ENCODE data around the gene HDC. TPM values are rescaled to one million over a fixed set of nuclear protein-coding genes. Genes with fewer than 3 reads are reported as not detected.
A peak's percentile ranks its signal among the peaks of the same experiment; 100 is the strongest.

Gene HDC
- polyA plus RNA-seq, 3 donors from 2014 or later: 0.21 TPM; not detected in 2

DNA sequence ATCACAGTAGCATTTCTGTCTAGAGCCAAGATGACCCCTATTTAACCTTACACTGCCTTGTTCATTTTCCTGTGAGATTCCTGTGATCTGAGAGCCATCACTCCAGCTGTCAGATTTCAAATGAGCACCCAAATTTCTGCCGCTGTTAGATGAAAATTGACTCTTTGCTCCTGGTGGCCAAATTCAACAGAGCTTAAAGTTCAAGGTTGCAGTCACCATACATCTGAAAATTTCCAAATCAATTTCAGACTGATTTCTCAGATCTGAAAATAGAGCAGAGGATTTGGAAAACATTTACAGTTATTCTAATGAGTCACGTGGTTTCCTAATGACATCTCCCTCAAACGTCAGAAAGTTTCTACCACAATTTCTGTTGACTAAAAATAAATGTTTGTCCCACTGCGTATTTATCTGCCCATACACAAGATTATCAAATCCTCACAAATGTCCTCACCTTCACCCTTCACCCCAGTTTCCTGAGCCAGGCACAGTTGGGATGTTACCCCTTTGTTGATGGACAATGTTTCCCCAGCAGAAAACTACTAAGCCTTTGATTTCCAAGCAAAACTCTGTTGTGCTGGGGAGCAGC lies 16.4 kb downstream of the HDC start:
- Mint-ChIP-seq H3K36me3 (no peaks in the 10 kb centered on the region), H3K27ac (peak overlapping the region; percentile 40 to 97 (median 92)), H3K9me3 (no peaks in the 10 kb centered on the region), H3K4me1 (peaks cover 28 to 33% of the 10 kb centered on the region in 2 donors), H3K4me3 (peak overlapping the region in 2 of 5 donors; percentile 9 to 25), H3K27me3 (ENCODE audit: low read depth in 3 of 3) (peaks cover 0 to 6% (median 4%) of the 10 kb centered on the region in 3 donors)
- DNase-seq: no peak

DNA sequence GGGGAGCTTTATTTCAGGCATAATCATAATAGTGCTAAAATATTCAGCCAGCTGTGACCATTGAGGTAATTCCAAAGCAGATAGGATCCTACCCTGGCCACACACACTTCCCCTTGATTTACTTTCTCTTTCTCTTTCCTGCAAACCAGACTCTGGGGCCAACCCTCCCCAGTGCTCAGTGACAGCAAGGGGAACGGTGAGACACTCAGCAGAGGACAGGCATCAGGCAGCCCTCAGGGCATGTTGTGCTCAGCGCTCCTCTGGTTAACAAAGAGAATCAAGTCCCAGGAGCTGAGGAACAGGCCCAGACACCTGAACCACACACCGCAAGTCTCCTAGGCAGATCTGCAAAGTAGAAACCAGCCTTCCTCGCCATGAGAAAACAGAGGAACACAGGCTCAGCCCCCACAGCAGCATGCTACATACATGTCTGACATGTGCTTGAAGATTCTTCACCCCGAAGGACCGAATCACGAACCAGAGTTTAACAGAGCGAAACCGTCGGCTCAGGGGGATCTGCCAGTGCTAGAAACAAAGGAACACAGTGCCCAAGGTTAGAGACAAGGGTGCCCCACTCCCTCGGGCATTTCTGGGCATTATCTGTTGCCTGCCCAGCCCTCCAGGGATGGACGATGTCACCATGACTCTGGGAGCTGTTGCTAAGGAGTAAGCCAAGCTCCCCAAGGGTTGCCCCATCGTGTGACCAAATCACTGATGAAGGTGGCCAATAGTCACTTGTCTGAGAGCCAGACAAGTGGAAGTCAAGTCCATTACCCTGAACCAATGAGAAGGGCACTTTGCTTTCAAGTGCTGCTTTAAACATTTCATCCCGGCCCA lies 17.5 kb downstream of the HDC start:
- Mint-ChIP-seq H3K27ac (peak overlapping the region; percentile 89 to 97 (median 93)), H3K4me3 (peak overlapping the region; percentile 62 to 88 (median 85)), H3K27me3 (ENCODE audit: low read depth in 3 of 3) (peaks cover 0 to 6% (median 4%) of the 10 kb centered on the region in 3 donors), H3K36me3 (no peaks in the 10 kb centered on the region), H3K4me1 (peaks cover 28 to 33% of the 10 kb centered on the region in 2 donors), H3K9me3 (no peaks in the 10 kb centered on the region)
- peak; percentile 68 to 71 (median 69) for DNase-seq

DNA sequence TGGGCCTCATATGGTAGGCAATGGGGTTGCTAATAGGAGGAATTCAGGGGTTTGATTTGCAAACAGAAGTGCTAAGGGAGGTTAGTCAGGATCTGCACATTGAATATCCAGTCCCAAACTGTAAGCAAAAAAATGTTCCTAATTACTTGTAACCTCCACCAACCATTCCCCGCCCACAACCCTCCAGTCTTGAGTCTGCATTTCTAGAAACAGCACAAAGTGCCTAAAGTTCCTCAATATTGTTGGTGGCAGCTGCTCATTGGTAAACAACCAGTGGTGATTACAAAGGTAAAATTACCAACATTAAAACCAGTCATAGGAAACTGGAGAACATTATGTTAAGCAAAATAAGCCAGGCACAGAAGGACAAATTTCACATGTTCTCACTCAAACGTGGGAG lies 18.9 kb downstream of the HDC start:
- no peak for DNase-seq
- Mint-ChIP-seq H3K36me3 (no peaks in the 10 kb centered on the region), H3K4me1 (peaks cover 28 to 33% of the 10 kb centered on the region in 2 donors), H3K9me3 (no peaks in the 10 kb centered on the region), H3K27me3 (ENCODE audit: low read depth in 3 of 3) (peaks cover 0 to 6% (median 5%) of the 10 kb centered on the region in 3 donors), H3K27ac (peak overlapping the region; percentile 23 to 73 (median 60)), H3K4me3 (peak overlapping the region in 1 of 5 donors; percentile 1)

DNA sequence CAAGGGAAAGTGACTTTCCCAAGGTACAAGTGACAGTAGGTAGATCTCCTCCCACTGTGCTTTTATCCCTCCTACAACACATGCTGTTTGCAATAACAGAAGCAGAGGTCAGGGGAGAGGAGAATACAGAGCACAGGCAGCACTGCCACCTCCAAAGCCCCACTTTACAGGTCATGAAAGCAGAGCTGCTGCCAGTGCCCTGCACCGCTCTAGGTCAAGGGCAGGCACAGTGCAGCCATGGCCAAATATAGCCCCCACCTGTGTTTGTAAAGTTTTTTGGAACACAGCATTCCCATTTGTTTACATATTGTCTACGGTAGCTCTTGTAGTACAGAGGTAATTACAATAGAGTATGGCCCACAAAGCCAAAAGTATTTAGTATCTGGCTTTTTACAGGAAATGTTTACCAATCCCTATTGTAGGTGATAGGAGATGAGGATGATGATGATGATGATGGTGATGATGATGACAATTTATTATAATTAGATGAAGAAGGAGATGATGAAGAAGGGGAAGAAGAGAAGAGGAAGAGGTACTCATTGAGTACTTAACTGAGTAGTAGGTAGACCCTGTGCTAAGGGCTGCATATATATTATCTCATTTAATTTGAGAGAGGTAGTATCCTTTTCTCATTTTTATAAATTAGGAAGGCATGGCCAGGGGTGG lies 20.4 kb downstream of the HDC start:
- Mint-ChIP-seq H3K4me1 (peaks cover 28 to 33% of the 10 kb centered on the region in 2 donors), H3K4me3 (peak overlapping the region in 1 of 5 donors; percentile 14), H3K9me3 (no peaks in the 10 kb centered on the region), H3K27me3 (ENCODE audit: low read depth in 3 of 3) (peaks cover 0 to 7% (median 5%) of the 10 kb centered on the region in 3 donors), H3K27ac (peak overlapping the region in 1 of 6 donors; percentile 53), H3K36me3 (no peaks in the 10 kb centered on the region)
- DNase-seq: no peak

DNA sequence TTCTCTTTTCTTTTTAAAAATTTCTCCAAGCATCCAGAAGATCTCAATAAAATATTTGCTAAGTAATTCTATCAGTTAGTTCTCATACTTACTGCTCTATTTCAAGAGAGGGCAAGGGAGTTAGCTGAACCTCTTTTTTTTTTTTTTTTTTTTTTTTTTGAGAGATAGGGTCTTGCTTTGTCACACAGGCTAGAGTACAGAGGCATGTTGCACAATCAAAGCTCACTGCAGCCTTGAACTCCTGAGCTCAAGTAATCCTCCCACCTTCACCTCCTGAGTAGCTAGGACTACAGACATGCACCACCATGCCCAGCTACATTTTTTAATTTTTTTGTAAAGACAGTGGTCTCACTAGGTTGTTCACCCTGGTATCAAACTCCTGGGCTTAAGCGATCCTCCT lies 21.4 kb downstream of the HDC start:
- H3K36me3 Mint-ChIP-seq: no peaks in the 10 kb centered on the region
- H3K9me3 Mint-ChIP-seq: no peaks in the 10 kb centered on the region
- peaks cover 25 to 29% of the 10 kb centered on the region in 2 donors for H3K4me1 Mint-ChIP-seq
- H3K27me3 Mint-ChIP-seq (ENCODE audit: low read depth in 3 of 3): peaks cover 0 to 7% (median 5%) of the 10 kb centered on the region in 3 donors
- H3K27ac Mint-ChIP-seq: no peak overlapping the region
- H3K4me3 Mint-ChIP-seq: no peak overlapping the region
- DNase-seq: no peak

DNA sequence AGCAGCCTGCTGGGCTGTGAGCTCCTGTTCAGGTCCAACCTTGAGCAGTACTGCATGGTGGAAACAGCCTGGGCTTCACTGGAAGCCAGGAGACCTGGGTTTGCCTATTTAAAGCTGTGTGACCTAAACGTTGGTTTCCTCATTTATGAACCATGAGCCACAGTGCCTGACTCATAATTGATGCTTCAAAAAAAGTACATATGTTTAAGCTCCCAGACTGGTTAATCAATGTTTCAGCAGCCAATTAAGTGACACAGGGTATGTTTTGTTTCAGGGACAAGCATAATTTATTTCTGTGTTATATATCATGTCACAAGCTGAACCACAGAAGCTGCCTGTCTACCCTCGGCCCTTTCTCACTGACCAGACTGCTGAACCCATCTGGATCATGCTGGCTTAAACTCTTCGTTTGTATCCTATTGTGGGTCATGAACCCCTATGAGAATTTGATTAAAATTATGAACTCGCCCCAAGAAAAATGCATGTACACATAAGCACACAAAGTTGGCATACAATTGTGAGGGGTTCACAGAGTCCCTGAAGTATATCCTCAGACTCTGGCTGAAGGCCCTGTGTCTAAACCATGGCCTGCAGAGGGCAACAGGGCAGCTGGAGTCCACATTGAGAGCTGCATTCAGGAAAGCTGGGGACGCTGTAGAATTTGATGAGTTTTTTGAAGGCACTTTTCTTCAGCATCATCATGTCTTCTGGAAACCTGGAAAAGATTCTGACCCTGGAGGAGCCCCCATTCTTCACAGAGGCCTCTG lies 23.7 kb downstream of the HDC start:
- Mint-ChIP-seq H3K36me3 (no peaks in the 10 kb centered on the region), H3K4me3 (no peak overlapping the region), H3K9me3 (no peaks in the 10 kb centered on the region), H3K27ac (no peak overlapping the region), H3K27me3 (ENCODE audit: low read depth in 3 of 3) (peaks cover 0 to 1% (median 1%) of the 10 kb centered on the region in 3 donors), H3K4me1 (peaks cover 5 to 9% of the 10 kb centered on the region in 2 donors)
- DNase-seq: no peak

DNA sequence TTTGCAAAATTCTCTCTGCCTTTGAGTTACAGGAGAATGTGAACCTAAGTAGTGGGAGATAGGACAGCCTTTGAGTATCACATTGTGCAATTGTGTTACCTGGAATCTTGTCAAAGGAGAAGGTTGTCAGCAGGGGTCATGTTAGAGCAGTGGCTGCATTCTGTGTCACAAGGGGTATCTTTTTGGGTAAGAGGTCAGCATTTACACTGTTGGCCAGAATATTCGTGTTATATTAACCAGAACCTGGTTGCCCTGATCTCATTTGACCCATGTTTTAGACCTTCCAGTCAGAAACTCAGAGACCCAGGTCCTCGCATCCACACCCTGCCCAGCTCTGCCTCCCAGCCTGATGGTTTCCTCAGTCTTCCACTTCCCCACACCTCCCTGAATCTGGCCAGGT lies 27.3 kb downstream of the HDC start:
- H3K4me1 Mint-ChIP-seq: no peaks in the 10 kb centered on the region
- no peaks in the 10 kb centered on the region for H3K36me3 Mint-ChIP-seq
- no peaks in the 10 kb centered on the region for H3K9me3 Mint-ChIP-seq
- peaks cover 0 to 1% (median 1%) of the 10 kb centered on the region in 3 donors for H3K27me3 Mint-ChIP-seq (ENCODE audit: low read depth in 3 of 3)
- no peak overlapping the region for H3K27ac Mint-ChIP-seq
- no peak for DNase-seq
- H3K4me3 Mint-ChIP-seq: no peak overlapping the region

DNA sequence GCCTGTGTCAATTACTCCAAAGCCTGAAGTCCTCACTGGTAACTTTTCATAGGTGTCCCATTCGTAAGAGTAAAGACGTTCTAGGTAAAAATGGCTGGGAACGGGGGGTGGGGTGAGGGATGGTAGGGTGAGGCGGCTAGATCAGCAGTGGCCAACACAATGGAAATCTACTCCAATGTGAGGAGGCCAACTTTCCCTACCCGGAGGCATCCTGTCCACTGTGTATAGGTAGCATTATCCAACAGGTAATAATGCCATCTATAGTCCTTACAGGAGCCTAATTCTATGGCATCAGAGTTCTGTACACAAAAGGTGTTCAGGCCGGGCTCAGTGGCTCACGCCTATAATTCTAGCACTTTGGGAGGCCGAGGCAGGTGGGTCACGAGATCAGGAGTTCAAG lies 29.1 kb downstream of the HDC start:
- Mint-ChIP-seq H3K36me3 (no peaks in the 10 kb centered on the region), H3K4me3 (no peak overlapping the region), H3K27me3 (ENCODE audit: low read depth in 3 of 3) (peaks cover 0 to 1% (median 0%) of the 10 kb centered on the region in 3 donors), H3K27ac (no peak overlapping the region), H3K4me1 (no peaks in the 10 kb centered on the region), H3K9me3 (no peaks in the 10 kb centered on the region)
- no peak for DNase-seq

DNA sequence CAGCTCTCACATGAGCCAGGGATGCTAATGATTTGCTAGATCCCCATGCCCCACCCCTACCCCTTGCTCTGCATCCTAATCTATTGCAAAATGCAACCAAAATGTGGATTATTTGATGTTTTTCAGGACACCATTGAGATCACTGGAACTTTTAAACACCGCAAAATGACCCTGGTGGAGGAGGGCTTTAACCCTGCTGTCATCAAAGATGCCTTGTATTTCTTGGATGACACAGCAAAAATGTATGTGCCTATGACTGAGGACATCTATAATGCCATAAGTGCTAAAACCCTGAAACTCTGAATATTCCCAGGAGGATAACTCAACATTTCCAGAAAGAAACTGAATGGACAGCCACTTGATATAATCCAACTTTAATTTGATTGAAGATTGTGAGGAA lies 29.7 kb downstream of the HDC start:
- DNase-seq: no peak

DNA sequence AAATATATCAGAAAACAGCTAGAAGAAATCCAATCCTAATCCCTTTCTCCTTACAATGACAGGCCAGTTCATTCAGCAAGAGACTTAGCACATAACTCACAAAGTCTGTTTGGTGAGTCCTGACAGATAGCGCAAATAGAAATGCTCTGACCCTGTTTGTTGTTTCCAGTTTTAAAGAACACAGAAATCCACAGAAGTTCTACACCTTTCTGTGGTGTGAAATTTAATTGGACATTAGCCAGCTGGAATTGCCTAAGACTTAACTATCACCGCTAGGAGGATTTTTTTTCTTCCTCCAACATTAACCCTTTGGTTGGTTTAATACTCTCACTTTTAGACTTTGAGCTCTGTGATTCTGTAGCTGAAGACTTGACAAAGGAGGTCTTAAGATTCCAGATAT lies 30.8 kb downstream of the HDC start:
- no peaks in the 10 kb centered on the region for H3K27me3 Mint-ChIP-seq (ENCODE audit: low read depth in 3 of 3)
- H3K27ac Mint-ChIP-seq: no peak overlapping the region
- DNase-seq: no peak
- no peaks in the 10 kb centered on the region for H3K9me3 Mint-ChIP-seq
- no peaks in the 10 kb centered on the region for H3K4me1 Mint-ChIP-seq
- H3K36me3 Mint-ChIP-seq: no peaks in the 10 kb centered on the region
- no peak overlapping the region for H3K4me3 Mint-ChIP-seq

More for the DNA sequence above, 29.7 kb downstream of the HDC start:
- Mint-ChIP-seq H3K9me3 (no peaks in the 10 kb centered on the region), H3K4me1 (no peaks in the 10 kb centered on the region), H3K27ac (no peak overlapping the region), H3K4me3 (no peak overlapping the region), H3K27me3 (ENCODE audit: low read depth in 3 of 3) (peaks cover 0 to under 1% (median 0%) of the 10 kb centered on the region in 3 donors), H3K36me3 (no peaks in the 10 kb centered on the region)

DNA sequence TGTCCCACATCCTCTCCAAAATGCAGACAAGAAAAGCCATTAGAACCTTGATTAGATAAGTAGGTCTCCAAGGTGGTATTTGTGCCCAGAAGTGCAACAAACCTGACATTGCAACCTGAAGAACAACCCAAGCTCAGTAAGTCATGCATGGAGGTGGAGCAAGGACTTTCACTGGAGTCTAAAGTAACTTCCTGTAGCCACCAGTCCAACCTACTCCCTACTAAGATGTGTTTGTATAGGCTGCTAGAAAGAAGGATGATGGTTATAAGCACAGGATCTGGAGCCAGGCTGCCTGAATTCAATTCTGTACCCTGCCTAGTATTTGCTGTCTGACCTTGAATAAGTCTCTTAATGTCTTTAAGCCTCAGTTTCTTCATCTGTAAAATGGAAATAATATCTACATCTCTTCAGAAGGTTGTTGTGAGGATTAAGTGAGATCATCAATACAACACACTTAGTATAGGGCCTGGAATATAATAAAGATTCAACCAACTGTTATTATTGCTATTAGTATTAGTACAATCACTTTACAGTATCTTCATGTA lies 32.3 kb downstream of the HDC start:
- DNase-seq: no peak
- H3K9me3 Mint-ChIP-seq: no peaks in the 10 kb centered on the region
- H3K4me3 Mint-ChIP-seq: no peak overlapping the region
- no peaks in the 10 kb centered on the region for H3K36me3 Mint-ChIP-seq
- no peaks in the 10 kb centered on the region for H3K27me3 Mint-ChIP-seq (ENCODE audit: low read depth in 3 of 3)
- H3K4me1 Mint-ChIP-seq: no peaks in the 10 kb centered on the region
- no peak overlapping the region for H3K27ac Mint-ChIP-seq

DNA sequence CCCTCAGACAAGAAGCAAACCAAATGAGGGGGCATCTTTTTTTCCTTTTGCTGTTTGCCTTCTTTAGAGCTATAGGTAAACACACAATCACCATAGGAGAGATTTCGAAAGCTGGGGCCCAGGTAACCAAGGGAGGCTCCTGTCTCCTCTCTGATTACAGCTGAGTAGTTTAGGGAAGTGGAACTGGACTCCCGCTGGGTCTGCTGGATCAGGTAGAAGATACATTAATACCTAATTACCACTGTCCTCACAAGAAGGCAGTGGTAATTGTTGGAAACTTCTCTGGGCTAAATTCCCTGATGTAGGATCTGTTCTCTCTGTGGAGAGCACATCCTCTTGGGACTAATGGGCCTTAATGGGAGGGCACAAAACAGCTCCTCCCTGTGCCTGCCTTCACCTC lies 32.7 kb downstream of the HDC start:
- Mint-ChIP-seq H3K9me3 (no peaks in the 10 kb centered on the region), H3K27ac (no peak overlapping the region), H3K36me3 (no peaks in the 10 kb centered on the region), H3K4me1 (no peaks in the 10 kb centered on the region), H3K4me3 (no peak overlapping the region), H3K27me3 (ENCODE audit: low read depth in 3 of 3) (no peaks in the 10 kb centered on the region)
- DNase-seq: no peak

DNA sequence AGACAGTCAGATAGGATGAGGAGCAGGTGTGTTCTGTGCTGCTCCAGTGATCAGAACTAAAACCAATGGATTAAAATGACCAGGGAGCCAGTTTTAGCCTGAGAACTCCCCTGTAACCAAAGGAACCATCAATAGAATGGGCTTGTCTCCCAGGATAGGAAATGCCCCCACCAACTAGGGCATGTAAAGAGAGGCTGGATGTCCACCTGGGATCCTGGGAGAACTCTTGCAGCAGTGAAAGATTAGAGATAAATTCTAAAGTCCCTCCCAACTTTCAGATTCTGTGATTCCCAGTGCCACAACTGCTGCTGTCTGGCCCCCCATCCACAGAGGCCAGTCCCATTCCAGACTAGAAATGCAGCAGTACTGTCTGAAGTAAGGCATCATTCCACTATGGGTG lies 33.8 kb downstream of the HDC start:
- Mint-ChIP-seq H3K36me3 (no peaks in the 10 kb centered on the region), H3K4me3 (no peak overlapping the region), H3K27ac (no peak overlapping the region), H3K4me1 (no peaks in the 10 kb centered on the region), H3K27me3 (ENCODE audit: low read depth in 3 of 3) (no peaks in the 10 kb centered on the region), H3K9me3 (no peaks in the 10 kb centered on the region)
- no peak for DNase-seq
